CD4-positive, alpha-beta T cell (primary cell): ENCODE data around the gene MFAP4. TPM values are rescaled to one million over a fixed set of nuclear protein-coding genes. Genes with fewer than 3 reads are reported as not detected.

ENCODE experiments used
- ATAC-seq: fragments of 200-7000 bp; cut with Tn5 transposase; one replicate; pipeline ENCODE4 v1.10.0; 2022; ENCODE audit warnings: mild to moderate bottlenecking; ENCODE audit not compliant: poor library complexity
- CTCF ChIA-PET: fragments of 350-600 bp; sonication (Branson Sonifier 250); formaldehyde crosslinking; loops from one replicate; lab custom pipeline; 2021; ENCODE audit warnings: antibody characterized with exemption, inconsistent platforms; lab: Charles Lee
- POLR2A ChIA-PET: fragments of 350-600 bp; sonication (Branson Sonifier 250); formaldehyde crosslinking; loops from one replicate; lab custom pipeline; 2021; ENCODE audit warnings: antibody characterized with exemption, inconsistent platforms; lab: Charles Lee
- DNase-seq, 14 experiments: peaks; one replicate each; pipeline ENCODE4 v3.0.0-alpha.2; 2013 to 2020; ENCODE audit warnings: mixed read lengths in 2 of 14
- H3K27ac ChIP-seq, 2 donors: one replicate each; pipeline versions ENCODE4 v1.5.1 to v1.7.0; 2013; ENCODE audit warnings: low read length in 2 of 2, low read depth in 1 of 2, mild to moderate bottlenecking in 1 of 2
- H3K27me3 ChIP-seq, 2 experiments: 1 replicate in 1 of 2; 2 replicates in 1 of 2; pipeline versions ENCODE4 v1.6.1 to v1.7.0; 2013; ENCODE audit warnings: low read length in 2 of 2, control low read depth in 1 of 2, mild to moderate bottlenecking in 1 of 2, moderate library complexity in 1 of 2; ENCODE audit not compliant: insufficient read depth in 2 of 2, control insufficient read depth in 1 of 2
- H3K36me3 ChIP-seq: one replicate; pipeline ENCODE4 v1.6.1; 2013; ENCODE audit warnings: low read length, control low read depth; ENCODE audit not compliant: insufficient read depth
- H3K4me1 ChIP-seq: one replicate; pipeline ENCODE4 v1.6.1; 2013; ENCODE audit warnings: low read length, control low read depth; ENCODE audit not compliant: insufficient read depth
- H3K4me3 ChIP-seq: one replicate; pipeline ENCODE4 v1.5.1; 2013; ENCODE audit warnings: mild to moderate bottlenecking, low read length, moderate library complexity
- H3K9me3 ChIP-seq, 2 experiments: 1 replicate in 1 of 2; 2 replicates in 1 of 2; pipeline versions ENCODE4 v1.6.1 to v1.7.0; 2013; ENCODE audit warnings: low read length in 2 of 2, mild to moderate bottlenecking in 2 of 2, control low read depth in 1 of 2, moderate library complexity in 1 of 2; ENCODE audit not compliant: control insufficient read depth in 1 of 2, insufficient read depth in 1 of 2
- H3K27ac Mint-ChIP-seq: one replicate; pipeline ENCODE4 v1.8.0; 2020; ENCODE audit warnings: mixed read lengths
- H3K27me3 Mint-ChIP-seq: one replicate; pipeline ENCODE4 v1.8.0; 2021; ENCODE audit warnings: mixed read lengths
- H3K36me3 Mint-ChIP-seq: one replicate; pipeline ENCODE4 v1.8.0; 2021; ENCODE audit warnings: low read depth, mixed read lengths
- H3K4me1 Mint-ChIP-seq: one replicate; pipeline ENCODE4 v1.8.0; 2021; ENCODE audit warnings: low read depth, mixed read lengths
- H3K4me3 Mint-ChIP-seq: one replicate; pipeline ENCODE4 v1.8.0; 2020; ENCODE audit warnings: mild to moderate bottlenecking, mixed read lengths
- H3K9me3 Mint-ChIP-seq: one replicate; pipeline ENCODE4 v1.8.0; 2020; ENCODE audit warnings: mixed read lengths
- CTCF ChIP-seq: fragments of 200-600 bp; IDR thresholded peaks from one replicate; pipeline ENCODE4 v1.8.0; 2022; ENCODE audit warnings: antibody characterized with exemption, mild to moderate bottlenecking
- intact Hi-C, 2 experiments: fragments of 100-400 bp; cut with DNase I in 1 of 2; cut with micrococcal nuclease in 1 of 2; formaldehyde crosslinking; loops; one replicate each; pipeline versions ENCODE4 v1.15.1 to v1.9.0; 2023 to 2025; cut with DNase I, micrococcal nuclease
- total RNA-seq, 174 experiments: library from RNA in 2 of 174; stranded (reverse) in 2 of 174; gene quantifications; one replicate each; pipeline ENCODE4 v1.2.3 and lab custom pipeline; 2021 to 2026

The MFAP4 gene
- total RNA-seq, 2 experiments from 2014 or later, result not detected

GRCh38 chr17:19412510-19412909 lies 25.5 kb upstream of the MFAP4 start:
- Mint-ChIP-seq H3K27me3 (no peaks in the 10 kb centered on the region), H3K36me3 (no peaks in the 10 kb centered on the region), H3K4me1 (peaks cover 2% of the 10 kb centered on the region), H3K4me3 (no peak overlapping the region), H3K27ac (no peak overlapping the region), H3K9me3 (no peaks in the 10 kb centered on the region)
- Histone ChIP-seq H3K27me3 (peaks cover 0 to 2% of the 10 kb centered on the region in 2 experiments), H3K4me3 (no peak overlapping the region), H3K27ac (no peak overlapping the region), H3K36me3 (no peaks in the 10 kb centered on the region), H3K9me3 (no peaks in the 10 kb centered on the region), H3K4me1 (no peaks in the 10 kb centered on the region)
- intact Hi-C loops, result no loop called here
- ChIA-PET POLR2A (no interaction called here), CTCF (no interaction called here)
- no peak for ATAC-seq
- no peak for DNase-seq
- TF ChIP-seq CTCF, result no peak

GRCh38 chr17:19411631-19412030 lies 24.6 kb upstream of the MFAP4 start:
- ChIA-PET CTCF (no interaction called here), POLR2A (no interaction called here)
- no peak for TF ChIP-seq CTCF
- Mint-ChIP-seq H3K27me3 (no peaks in the 10 kb centered on the region), H3K9me3 (no peaks in the 10 kb centered on the region), H3K4me1 (no peaks in the 10 kb centered on the region), H3K4me3 (no peak overlapping the region), H3K27ac (no peak overlapping the region), H3K36me3 (no peaks in the 10 kb centered on the region)
- ATAC-seq (no peak), DNase-seq (no peak)
- Histone ChIP-seq H3K4me3 (no peak overlapping the region), H3K36me3 (no peaks in the 10 kb centered on the region), H3K4me1 (no peaks in the 10 kb centered on the region), H3K27ac (no peak overlapping the region), H3K27me3 (peaks cover 0 to 2% of the 10 kb centered on the region in 2 experiments), H3K9me3 (no peaks in the 10 kb centered on the region)
- intact Hi-C loops, result no loop called here

GRCh38 chr17:19410875-19411620 lies 24.1 kb upstream of the MFAP4 start, which contains the start of gene RNF112:
RNF112 (plus strand) TSS chr17:19411232; CDS start chr17:19411409, 177 bp downstream.
- no peaks in the 10 kb centered on the region for H3K4me1 ChIP-seq
- DNase-seq, result no peak
- intact Hi-C loops, result no loop called here
- H3K9me3 ChIP-seq, result no peaks in the 10 kb centered on the region
- Mint-ChIP-seq H3K27me3 (no peaks in the 10 kb centered on the region), H3K27ac (no peak within 1 kb of the TSS), H3K9me3 (no peaks in the 10 kb centered on the region), H3K36me3 (no peaks in the 10 kb centered on the region), H3K4me3 (no peak within 1 kb of the TSS), H3K4me1 (no peaks in the 10 kb centered on the region)
- peaks cover 0 to 2% of the 10 kb centered on the region in 2 experiments for H3K27me3 ChIP-seq
- H3K36me3 ChIP-seq, result no peaks in the 10 kb centered on the region
- H3K27ac ChIP-seq, result no peak within 1 kb of the TSS
- POLR2A ChIA-PET, result no interaction called here
- no peak for TF ChIP-seq CTCF
- H3K4me3 ChIP-seq, result no peak within 1 kb of the TSS
- ATAC-seq, result no peak
- CTCF ChIA-PET, result no interaction called here
